B cell (primary cell): Measurements from ENCODE around the gene HIPK2. TPM values are rescaled to one million over a fixed set of nuclear protein-coding genes. Genes with fewer than 3 reads are reported as not detected.

Experiments
- ATAC-seq: fragments of 200-7000 bp; cut with Tn5 transposase; one replicate; pipeline ENCODE4 v1.10.0; 2021; ENCODE audit warnings: low read depth, mild to moderate bottlenecking, moderate number of reproducible peaks, moderate library complexity
- CTCF ChIA-PET: fragments of 350-600 bp; sonication (Branson Sonifier 250); formaldehyde crosslinking; loops from one replicate; lab custom pipeline; 2021; ENCODE audit warnings: antibody characterized with exemption, inconsistent platforms; lab: Charles Lee
- POLR2A ChIA-PET: fragments of 350-600 bp; sonication (Branson Sonifier 250); formaldehyde crosslinking; loops from one replicate; lab custom pipeline; 2021; ENCODE audit warnings: antibody characterized with exemption; lab: Charles Lee
- DNase-seq: peaks from one replicate; pipeline ENCODE4 v3.0.0; 2013
- H2AFZ ChIP-seq: 2 replicates; pipeline ENCODE4 v1.6.1; 2012; ENCODE audit warnings: mild to moderate bottlenecking, low read depth, low read length; ENCODE audit not compliant: insufficient read depth, poor library complexity, severe bottlenecking
- H3K27ac ChIP-seq, 2 donors: 1 replicate in 1 of 2; 2 replicates in 1 of 2; pipeline ENCODE4 v1.5.1; 2012 to 2013; ENCODE audit warnings: low read length in 2 of 2, mild to moderate bottlenecking in 2 of 2, moderate library complexity in 1 of 2
- H3K27me3 ChIP-seq, 4 experiments: fragments of 200-600 bp in 1 of 4; sonication (generic) in 1 of 4; replicated peaks in 1 of 4; 1 replicate in 2 of 4; 2 replicates in 2 of 4; pipeline versions ENCODE4 v1.6.1 to v1.7.0; 2013 to 2016; ENCODE audit warnings: low read length in 3 of 4, mild to moderate bottlenecking in 2 of 4, mixed read lengths in 1 of 4, moderate library complexity in 1 of 4; ENCODE audit not compliant: insufficient read depth in 4 of 4, control insufficient read depth in 3 of 4; ENCODE audit errors: control extremely low read depth in 1 of 4
- H3K36me3 ChIP-seq, 2 experiments: replicated peaks in 1 of 2; 1 replicate in 1 of 2; 2 replicates in 1 of 2; pipeline versions ENCODE4 v1.6.1 to v1.7.1; 2013; ENCODE audit warnings: low read length in 1 of 2; ENCODE audit not compliant: insufficient read depth in 2 of 2, control insufficient read depth in 1 of 2; ENCODE audit errors: control extremely low read depth in 1 of 2, extremely low read depth in 1 of 2
- H3K4me1 ChIP-seq, 2 donors: fragments of 200-600 bp in 1 of 2; sonication (generic) in 1 of 2; 1 replicate in 1 of 2; 2 replicates in 1 of 2; pipeline versions ENCODE4 v1.5.1 to v1.6.1; 2013 to 2017; ENCODE audit warnings: low read length in 2 of 2; ENCODE audit not compliant: control insufficient read depth in 2 of 2, insufficient read depth in 2 of 2
- H3K4me2 ChIP-seq: replicated peaks from 2 replicates; pipeline ENCODE3; 2012; ENCODE audit warnings: mild to moderate bottlenecking, low read depth, low read length; ENCODE audit not compliant: poor library complexity, severe bottlenecking
- H3K4me3 ChIP-seq, 5 experiments: fragments of 200-600 bp in 1 of 5; sonication (generic) in 1 of 5; 1 replicate in 3 of 5; 2 replicates in 2 of 5; pipeline versions ENCODE4 v1.5.1 to v1.7.0; 2011 to 2016; ENCODE audit warnings: low read length in 4 of 5, mild to moderate bottlenecking in 4 of 5, low read depth in 2 of 5, control low read depth in 1 of 5, moderate library complexity in 1 of 5; ENCODE audit not compliant: insufficient read depth in 1 of 5; ENCODE audit errors: control extremely low read depth in 1 of 5, extremely low read depth in 1 of 5
- H3K79me2 ChIP-seq: fragments of 200-600 bp; sonication (generic); one replicate; pipeline ENCODE4 v1.6.0; 2016; ENCODE audit warnings: low read length; ENCODE audit not compliant: control insufficient read depth, insufficient read depth
- H3K9ac ChIP-seq: fragments of 200-600 bp; sonication (generic); 2 replicates; pipeline ENCODE4 v1.6.1; 2017; ENCODE audit warnings: mild to moderate bottlenecking, low read length, moderate library complexity
- H3K9me3 ChIP-seq, 3 donors: one replicate each; pipeline versions ENCODE4 v1.6.1 to v1.7.1; 2013; ENCODE audit warnings: low read length in 2 of 3; ENCODE audit not compliant: control insufficient read depth in 2 of 3, insufficient read depth in 1 of 3; ENCODE audit errors: control extremely low read depth in 1 of 3
- H4K20me1 ChIP-seq: 2 replicates; pipeline ENCODE4 v1.6.0; 2012; ENCODE audit warnings: mild to moderate bottlenecking, low read length; ENCODE audit not compliant: insufficient read depth, control insufficient read depth, poor library complexity, severe bottlenecking
- H3K27ac Mint-ChIP-seq: one replicate; pipeline ENCODE4 v1.8.0; 2021; ENCODE audit warnings: mixed read lengths
- H3K27me3 Mint-ChIP-seq: one replicate; pipeline ENCODE4 v1.8.0; 2021; ENCODE audit warnings: mixed read lengths
- H3K4me1 Mint-ChIP-seq: one replicate; pipeline ENCODE4 v1.8.0; 2021; ENCODE audit warnings: mixed read lengths
- H3K4me3 Mint-ChIP-seq: one replicate; pipeline ENCODE4 v1.8.0; 2021; ENCODE audit warnings: mixed read lengths
- H3K9me3 Mint-ChIP-seq: one replicate; pipeline ENCODE4 v1.8.0; 2022; ENCODE audit warnings: mixed read lengths; ENCODE audit not compliant: insufficient read depth
- EZH2 ChIP-seq: IDR thresholded peaks from 2 replicates; pipeline ENCODE4 v1.6.1; 2012; ENCODE audit warnings: borderline replicate concordance, low read depth, mild to moderate bottlenecking, moderate library complexity, low read length; ENCODE audit not compliant: insufficient read depth, poor library complexity, severe bottlenecking
- WGBS: methylation state at CpG from one replicate; pipeline ENCODE4 v1.1.5; 2013; ENCODE audit warnings: missing lambda C conversion rate; ENCODE audit not compliant: insufficient coverage; 5-methylcytosine and 5-hydroxymethylcytosine counted together
- intact Hi-C: fragments of 100-400 bp; cut with micrococcal nuclease; formaldehyde crosslinking; loops from one replicate; pipeline ENCODE4 v1.10.0; 2022
- polyA plus RNA-seq: library from polyadenylated mRNA; depleted of rRNA; stranded (reverse); fragments of >200 nt; gene quantifications from 2 replicates; pipeline ENCODE4 v1.2.3, GENCODE V29; 2012
- total RNA-seq, 2 donors: library from RNA; stranded (reverse); fragments of 120-200 nt in 1 of 2; gene quantifications; 1 replicate in 1 of 2; 2 replicates in 1 of 2; pipeline versions ENCODE4 v1.2.3 to v1.2.4, GENCODE V29; 2013 to 2022
- TF ChIP-seq, protein P1 (sequence below): fragments of 200-600 bp; IDR thresholded peaks from one replicate; pipeline ENCODE4 v1.8.0; 2022; ENCODE audit warnings: antibody characterized with exemption, mild to moderate bottlenecking

HIPK2 gene
- total and polyA plus RNA-seq, 2 donors (not counting 1 experiment from before 2014, with no cell fraction given): 6.8 to 58.2 TPM

DNA sequence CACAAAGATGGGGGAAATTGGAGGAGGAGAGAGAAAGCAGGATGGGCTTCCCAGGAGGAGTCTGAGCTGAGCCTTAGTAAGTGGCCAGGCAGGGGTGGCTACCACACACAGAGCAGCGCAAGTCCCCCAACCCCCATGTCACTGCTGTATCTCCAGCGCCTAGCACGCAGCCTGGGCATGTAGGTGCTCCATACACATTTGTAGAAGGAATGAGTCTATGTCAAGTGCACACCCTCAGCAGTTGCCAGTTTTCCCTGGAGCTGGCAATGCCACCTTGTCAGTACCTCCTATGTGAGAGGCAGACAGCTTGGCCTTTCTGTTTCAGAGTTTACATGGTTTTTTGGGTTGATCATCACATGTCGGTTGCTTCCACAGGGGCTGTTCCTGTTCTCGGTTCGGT, 138.2 kb downstream of the HIPK2 start:
- WGBS: 100% methylated on average over 3 of the region's 6 CpGs
- intact Hi-C loops: no loop called here

DNA sequence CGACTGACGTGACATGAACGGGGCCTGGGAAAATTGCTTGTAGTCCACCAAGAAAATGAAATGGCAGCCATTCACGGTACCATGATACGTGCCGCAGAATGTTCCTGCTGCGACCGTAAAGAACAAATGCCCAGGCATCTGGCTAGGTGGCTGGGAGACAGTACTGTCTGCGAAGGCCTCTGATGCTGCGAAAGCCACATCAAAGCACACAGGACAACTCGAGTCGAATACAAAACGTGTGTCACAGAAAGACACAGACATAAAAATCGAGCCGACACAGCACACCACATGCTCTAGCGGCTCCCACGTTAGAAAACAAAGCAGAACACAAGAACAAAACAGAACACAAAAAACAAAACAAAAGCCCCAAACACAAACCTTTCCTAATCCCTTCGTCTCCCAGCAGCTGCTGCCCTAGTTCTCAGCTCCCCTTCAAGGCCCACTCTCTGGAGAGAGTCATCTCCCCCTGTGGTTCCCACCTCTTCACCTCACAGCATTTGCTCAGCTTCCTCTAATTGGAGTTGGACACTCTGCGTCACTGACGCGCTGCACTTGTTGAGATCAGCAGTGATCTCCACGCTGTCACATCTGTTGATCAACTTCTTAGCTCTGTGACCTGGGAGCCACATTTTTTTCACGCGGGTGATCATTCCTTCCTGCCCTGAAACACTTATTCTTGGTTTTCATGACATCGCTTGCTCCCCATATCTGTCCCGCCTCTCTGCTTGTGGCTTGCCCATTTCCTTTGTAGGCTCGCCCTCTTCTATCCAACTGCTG, 142.1 kb downstream of the HIPK2 start:
- H3K4me1 Mint-ChIP-seq: no peaks in the 10 kb centered on the region
- no peak for ATAC-seq
- Histone ChIP-seq H4K20me1 (no peaks in the 10 kb centered on the region), H3K9ac (no peak overlapping the region), H3K27me3 (no peaks in the 10 kb centered on the region), H2AFZ (no peak overlapping the region), H3K27ac (no peak overlapping the region), H3K4me1 (no peaks in the 10 kb centered on the region), H3K9me3 (no peaks in the 10 kb centered on the region), H3K36me3 (peaks cover 2 to 8% of the 10 kb centered on the region in 2 experiments), H3K4me2 (no peak overlapping the region), H3K4me3 (no peak overlapping the region), H3K79me2 (no peaks in the 10 kb centered on the region)
- CTCF ChIA-PET: interaction anchor here (2.9 kb wide), 1 partner anchor 10 kb away, joined by 13 read pairs; no protein-coding TSS in a partner anchor
- POLR2A ChIA-PET: no interaction called here
- no peaks in the 10 kb centered on the region for H3K9me3 Mint-ChIP-seq
- no peak for DNase-seq
- no peak overlapping the region for H3K4me3 Mint-ChIP-seq
- 73% methylated on average over 26 of the region's 27 CpGs for WGBS
- no peaks in the 10 kb centered on the region for H3K27me3 Mint-ChIP-seq
- no peak overlapping the region for H3K27ac Mint-ChIP-seq
- TF ChIP-seq, protein P1, sequence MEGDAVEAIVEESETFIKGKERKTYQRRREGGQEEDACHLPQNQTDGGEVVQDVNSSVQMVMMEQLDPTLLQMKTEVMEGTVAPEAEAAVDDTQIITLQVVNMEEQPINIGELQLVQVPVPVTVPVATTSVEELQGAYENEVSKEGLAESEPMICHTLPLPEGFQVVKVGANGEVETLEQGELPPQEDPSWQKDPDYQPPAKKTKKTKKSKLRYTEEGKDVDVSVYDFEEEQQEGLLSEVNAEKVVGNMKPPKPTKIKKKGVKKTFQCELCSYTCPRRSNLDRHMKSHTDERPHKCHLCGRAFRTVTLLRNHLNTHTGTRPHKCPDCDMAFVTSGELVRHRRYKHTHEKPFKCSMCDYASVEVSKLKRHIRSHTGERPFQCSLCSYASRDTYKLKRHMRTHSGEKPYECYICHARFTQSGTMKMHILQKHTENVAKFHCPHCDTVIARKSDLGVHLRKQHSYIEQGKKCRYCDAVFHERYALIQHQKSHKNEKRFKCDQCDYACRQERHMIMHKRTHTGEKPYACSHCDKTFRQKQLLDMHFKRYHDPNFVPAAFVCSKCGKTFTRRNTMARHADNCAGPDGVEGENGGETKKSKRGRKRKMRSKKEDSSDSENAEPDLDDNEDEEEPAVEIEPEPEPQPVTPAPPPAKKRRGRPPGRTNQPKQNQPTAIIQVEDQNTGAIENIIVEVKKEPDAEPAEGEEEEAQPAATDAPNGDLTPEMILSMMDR: no peak
- no peak for TF ChIP-seq EZH2
- intact Hi-C loops: no loop called here

More for the DNA sequence above, 138.2 kb downstream of the HIPK2 start:
- DNase-seq (no peak), ATAC-seq (no peak)
- Histone ChIP-seq H2AFZ (no peak overlapping the region), H3K4me1 (no peaks in the 10 kb centered on the region), H3K4me2 (no peak overlapping the region), H3K27me3 (no peaks in the 10 kb centered on the region), H4K20me1 (no peaks in the 10 kb centered on the region), H3K36me3 (no peaks in the 10 kb centered on the region), H3K27ac (no peak overlapping the region), H3K4me3 (no peak overlapping the region), H3K9me3 (no peaks in the 10 kb centered on the region), H3K79me2 (peaks cover 3% of the 10 kb centered on the region), H3K9ac (no peak overlapping the region)
- ChIA-PET CTCF (interaction anchor here (1.2 to 9.6 kb wide), 2 partner anchors 363 kb away, joined by 3 to 269 read pairs; no protein-coding TSS in a partner anchor), POLR2A (no interaction called here)
- no peaks in the 10 kb centered on the region for H3K9me3 Mint-ChIP-seq
- no peak overlapping the region for H3K4me3 Mint-ChIP-seq
- H3K27me3 Mint-ChIP-seq: no peaks in the 10 kb centered on the region
- no peak overlapping the region for H3K27ac Mint-ChIP-seq
- TF ChIP-seq EZH2: no peak
- TF ChIP-seq, protein P1: no peak
- H3K4me1 Mint-ChIP-seq: no peaks in the 10 kb centered on the region
